ENCODE results near the gene C15orf39.
"Not testable (repeated sequence)": the region's sequence is repeated elsewhere in the genome, so short reads cannot be mapped to it uniquely, and the experiment has no call there.

DNA sequence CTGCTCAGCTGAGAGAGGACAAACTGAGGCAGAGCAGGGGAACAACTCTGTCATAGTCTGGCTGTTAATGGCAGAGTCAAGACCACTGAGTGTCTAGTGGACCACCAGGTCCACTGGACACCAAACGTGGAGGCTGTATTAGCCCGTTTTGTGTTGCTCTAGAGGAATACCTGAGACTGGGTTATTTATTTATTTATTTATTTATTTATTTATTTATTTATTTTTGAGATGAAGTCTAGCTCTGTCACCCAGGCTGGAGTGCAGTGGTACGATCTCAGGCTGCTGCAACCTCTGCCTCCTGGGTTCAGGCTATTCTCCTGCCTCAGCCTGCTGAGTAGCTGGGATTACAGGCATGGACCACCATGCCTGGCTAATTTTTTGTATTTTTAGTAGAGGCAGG, 15.9 kb downstream of the C15orf39 start:
- not testable (repeated sequence) for TF ChIP-seq CTCF, POLR2A (IDR thresholded peaks at IDR 0.05)
